ENCODE measurements around the gene CUX1.

GRCh38 chr7:101999393-101999792, 182.0 kb downstream of the CUX1 start:
- TF ChIP-seq CTCF (IDR thresholded peaks at IDR 0.05; ENCODE audit: low read depth, low read length, poor library complexity, severe bottlenecking): no peak
- no peak for TF ChIP-seq EZH2phosphoT487 (IDR thresholded peaks at IDR 0.05; ENCODE audit: borderline replicate concordance, low read length)
